GM12891 (cell line): ENCODE measurements around the gene TRIM34.

Experiments
- POLR2A ChIP-seq: IDR thresholded peaks from 2 replicates; pipeline ENCODE4 v1.6.1; 2011; ENCODE audit warnings: low read depth, low read length, control low read depth
- POLR2AphosphoS5 ChIP-seq: IDR thresholded peaks from 2 replicates; pipeline ENCODE4 v1.6.1; 2011; ENCODE audit warnings: low read depth, low read length, control low read depth
- SPI1 ChIP-seq: IDR thresholded peaks from 2 replicates; pipeline ENCODE4 v1.6.1; 2011; ENCODE audit warnings: low read depth, low read length, control low read depth

DNA sequence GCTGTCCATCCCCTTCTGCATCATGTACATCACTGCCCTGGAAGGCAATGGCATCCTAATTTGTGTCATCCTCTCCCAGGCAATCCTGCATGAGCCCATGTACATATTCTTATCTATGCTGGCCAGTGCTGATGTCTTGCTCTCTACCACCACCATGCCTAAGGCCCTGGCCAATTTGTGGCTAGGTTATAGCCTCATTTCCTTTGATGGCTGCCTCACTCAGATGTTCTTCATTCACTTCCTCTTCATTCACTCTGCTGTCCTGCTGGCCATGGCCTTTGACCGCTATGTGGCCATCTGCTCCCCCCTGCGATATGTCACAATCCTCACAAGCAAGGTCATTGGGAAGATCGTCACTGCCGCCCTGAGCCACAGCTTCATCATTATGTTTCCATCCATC is 43.8 kb upstream of the TRIM34 start:
- TF ChIP-seq POLR2AphosphoS5 (no peak), POLR2A (no peak), SPI1 (no peak)
